A375 (cell line): ENCODE data around the gene SLC17A7. TPM values are rescaled to one million over a fixed set of nuclear protein-coding genes. Genes with fewer than 3 reads are reported as not detected.

Source experiments
- small RNA-seq: library from RNA; depleted of rRNA; stranded (forward); fragments of <200 nt; gene quantifications from one replicate; pipeline ENCODE3, GENCODE V24; 2014
- total RNA-seq: library from RNA; depleted of rRNA; stranded (reverse); fragments of >200 nt; shearing (Covaris generic); gene quantifications from 2 replicates; pipeline ENCODE4 v1.2.3, GENCODE V29; 2014; rRNA removed

The SLC17A7 gene
- total RNA-seq = 0.11 TPM in 1 of 2 replicates, not detected in the other

GRCh38 chr19:49441210-49441959 is at the start of gene SLC17A7:
SLC17A7 (minus strand) TSS chr19:49441527; CDS start chr19:49441379, 148 bp downstream.

GRCh38 chr19:49487277-49488045 is 46.1 kb upstream of the SLC17A7 start, which contains the start of gene RPL13A:
RPL13A (plus strand) TSS chr19:49487608; CDS start chr19:49487630, 22 bp downstream.

GRCh38 chr19:49473868-49474541 is 32.7 kb upstream of the SLC17A7 start, which contains the start of gene FLT3LG:
FLT3LG (plus strand) TSS chr19:49474215; CDS start chr19:49474640, 425 bp downstream.

GRCh38 chr19:49453013-49453756 is 11.9 kb upstream of the SLC17A7 start, which contains the start of gene ALDH16A1:
ALDH16A1 (plus strand) TSS chr19:49453225; CDS start chr19:49453332, 107 bp downstream.

GRCh38 chr19:49451430-49452181 is 10.3 kb upstream of the SLC17A7 start, which contains the start of gene PIH1D1:
PIH1D1 (minus strand) TSS chr19:49451814; CDS start chr19:49451574, 240 bp downstream.

GRCh38 chr19:49425178-49425577 is 16.1 kb downstream of the SLC17A7 start, which contains the start of gene GFY:
GFY (plus strand) TSS chr19:49425388; CDS start chr19:49426431, 1,043 bp downstream.

GRCh38 chr19:49423071-49423984 is 18.0 kb downstream of the SLC17A7 start, which contains the start of gene PTH2:
PTH2 (minus strand) TSS chr19:49423441; CDS start chr19:49423339, 102 bp downstream.

GRCh38 chr19:49387936-49388372 is 53.4 kb downstream of the SLC17A7 start, which contains the start of gene KASH5:
KASH5 (plus strand) TSS chr19:49388249; CDS start chr19:49390884, 2,635 bp downstream.

Small RNA genes within 50 kb of the gene (small RNA-seq; reads per million reads assigned to genes)
- not detected for gene SNORD32A
- not detected for gene SNORD33
- not detected for gene SNORD34
- gene SNORD35A = not detected

Other genes starting within 250 kb of the SLC17A7 start
- 0.11 TPM in 1 of 2 replicates, not detected in the other for gene SLC6A16, start 116.3 kb downstream of the SLC17A7 start, total RNA-seq
- gene CD37, start 106.1 kb downstream of the SLC17A7 start, total RNA-seq = not detected in 2 replicates
- 14.5 and 14.9 TPM in 2 replicates for gene TEAD2, start 79.1 kb downstream of the SLC17A7 start, total RNA-seq
- gene DKKL1, start 77.7 kb downstream of the SLC17A7 start, total RNA-seq = 0.30 and 0.48 TPM in 2 replicates
- 0.79 and 1.0 TPM in 2 replicates for gene KASH5, start 53.3 kb downstream of the SLC17A7 start, total RNA-seq
- gene PTH2, start 18.1 kb downstream of the SLC17A7 start, total RNA-seq = not detected in 2 replicates
- not detected in 2 replicates for gene GFY, start 16.1 kb downstream of the SLC17A7 start, total RNA-seq
- 266 and 279 TPM in 2 replicates for gene PIH1D1, start 10.3 kb upstream of the SLC17A7 start, total RNA-seq
- 87.2 and 102 TPM in 2 replicates for gene ALDH16A1, start 11.7 kb upstream of the SLC17A7 start, total RNA-seq
- gene FLT3LG, start 32.7 kb upstream of the SLC17A7 start, total RNA-seq = 3.3 and 6.1 TPM in 2 replicates
- 5,213 and 5,831 TPM in 2 replicates for gene RPL13A, start 46.1 kb upstream of the SLC17A7 start, total RNA-seq
- 4,349 and 4,396 TPM in 2 replicates for gene RPS11, start 54.9 kb upstream of the SLC17A7 start, total RNA-seq
- 0.05 TPM in 1 of 2 replicates, not detected in the other for gene FCGRT, start 71.1 kb upstream of the SLC17A7 start, total RNA-seq
- gene RCN3, start 86.5 kb upstream of the SLC17A7 start, total RNA-seq = 12.7 and 14.9 TPM in 2 replicates
- 123 and 143 TPM in 2 replicates for gene NOSIP, start 139.0 kb upstream of the SLC17A7 start, total RNA-seq
- 0.74 and 2.8 TPM in 2 replicates for gene PRRG2, start 139.8 kb upstream of the SLC17A7 start, total RNA-seq
- gene PRR12, start 149.7 kb upstream of the SLC17A7 start, total RNA-seq = 7.6 and 10.9 TPM in 2 replicates
- 21.2 and 28.6 TPM in 2 replicates for gene RRAS, start 198.6 kb upstream of the SLC17A7 start, total RNA-seq
- gene SCAF1, start 200.7 kb upstream of the SLC17A7 start, total RNA-seq = 26.2 and 30.6 TPM in 2 replicates
- gene IRF3, start 224.3 kb upstream of the SLC17A7 start, total RNA-seq = 125 and 130 TPM in 2 replicates
- gene BCL2L12, start 224.4 kb upstream of the SLC17A7 start, total RNA-seq = 19.4 and 31.5 TPM in 2 replicates
- 414 and 437 TPM in 2 replicates for gene PRMT1, start 235.7 kb upstream of the SLC17A7 start, total RNA-seq
- gene ADM5, start 248.1 kb upstream of the SLC17A7 start, total RNA-seq = 10.4 and 11.6 TPM in 2 replicates
- 3.8 and 9.1 TPM in 2 replicates for gene CPT1C, start 249.6 kb upstream of the SLC17A7 start, total RNA-seq